ENCODE data around the gene SEC14L2.
"Not testable (repeated sequence)": the region's sequence is repeated elsewhere in the genome, so short reads cannot be mapped to it uniquely, and the experiment has no call there.

The SEC14L2 gene

DNA sequence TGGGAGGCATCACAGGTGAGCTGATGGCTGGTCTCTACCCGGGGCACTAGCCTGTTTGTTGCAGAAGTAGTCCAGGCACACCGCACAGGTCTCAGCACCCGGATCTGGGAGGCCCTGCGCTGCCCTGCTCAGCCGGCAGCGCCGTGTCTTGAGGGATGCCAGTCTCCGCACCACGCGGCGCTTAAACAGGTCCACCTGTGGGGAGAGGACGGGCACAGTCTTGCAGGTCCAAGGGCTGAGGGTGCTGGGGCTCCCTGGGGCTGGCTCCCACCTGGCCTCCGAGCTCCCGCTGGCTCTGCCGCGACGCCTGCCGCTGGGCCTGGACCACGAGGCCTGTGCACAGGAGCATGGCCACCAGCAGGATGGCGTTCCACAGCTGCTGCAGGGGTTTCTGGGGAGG lies 16.8 kb upstream of the SEC14L2 start:
- no peak for DNase-seq

DNA sequence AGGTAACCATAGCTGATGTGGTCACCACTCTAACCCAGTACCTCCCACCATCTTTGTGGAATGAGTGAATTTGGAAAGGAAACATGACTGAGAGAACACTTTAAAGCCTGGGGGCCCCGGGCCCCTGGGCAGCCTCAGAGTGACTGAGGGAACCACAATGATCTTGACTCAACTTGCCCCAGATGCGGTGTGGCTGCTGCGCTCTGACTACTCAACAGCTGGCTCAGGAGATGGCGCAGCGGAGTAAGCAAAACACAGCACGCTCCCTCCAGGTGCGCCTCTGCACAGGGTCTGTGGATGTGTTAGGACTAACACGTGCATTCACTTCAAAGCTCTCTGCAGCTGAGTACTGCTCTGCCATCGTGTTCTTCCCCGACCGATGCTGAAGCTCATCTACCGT lies 15.6 kb upstream of the SEC14L2 start:
- peak; percentile 61 for DNase-seq

DNA sequence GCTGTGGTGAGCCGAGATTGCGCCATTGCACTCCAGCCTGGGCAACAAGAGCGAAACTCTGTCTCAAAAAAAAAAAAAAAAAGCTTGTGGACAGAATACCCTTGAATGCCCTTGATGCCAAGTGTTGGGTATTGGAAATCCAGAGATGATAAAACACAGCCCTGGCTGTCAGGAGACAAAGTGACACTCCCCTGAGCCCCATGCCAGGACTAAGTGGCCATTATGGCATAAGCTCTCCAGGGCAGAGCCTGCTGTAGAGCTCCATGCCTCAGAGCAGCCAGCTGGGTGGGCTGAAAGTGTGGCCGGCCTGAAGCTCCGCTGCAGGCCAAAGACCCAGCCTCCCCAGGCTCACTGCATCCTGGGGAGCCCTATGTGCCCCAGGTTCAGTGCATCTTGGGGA lies 14.5 kb upstream of the SEC14L2 start:
- no peak for DNase-seq

DNA sequence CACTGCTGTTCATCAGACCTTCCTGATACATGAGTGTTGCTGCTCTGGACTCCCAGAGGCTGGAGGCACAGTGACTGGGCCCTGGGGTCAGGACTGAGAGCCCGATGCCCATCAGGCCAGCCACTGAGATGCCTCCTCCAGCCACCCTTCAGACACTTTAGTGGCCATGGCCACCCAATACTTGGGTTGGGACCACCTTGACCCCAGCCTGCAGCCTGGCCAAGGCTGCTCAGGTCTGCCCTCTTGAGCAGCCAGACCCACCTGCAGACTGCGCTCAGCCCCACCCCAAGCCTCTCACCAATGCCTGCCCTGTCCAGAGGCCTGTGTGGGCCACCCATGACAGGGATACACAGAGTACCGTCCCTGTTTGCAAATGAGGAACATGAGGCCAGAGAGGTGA lies 13.8 kb upstream of the SEC14L2 start:
- DNase-seq = no peak

DNA sequence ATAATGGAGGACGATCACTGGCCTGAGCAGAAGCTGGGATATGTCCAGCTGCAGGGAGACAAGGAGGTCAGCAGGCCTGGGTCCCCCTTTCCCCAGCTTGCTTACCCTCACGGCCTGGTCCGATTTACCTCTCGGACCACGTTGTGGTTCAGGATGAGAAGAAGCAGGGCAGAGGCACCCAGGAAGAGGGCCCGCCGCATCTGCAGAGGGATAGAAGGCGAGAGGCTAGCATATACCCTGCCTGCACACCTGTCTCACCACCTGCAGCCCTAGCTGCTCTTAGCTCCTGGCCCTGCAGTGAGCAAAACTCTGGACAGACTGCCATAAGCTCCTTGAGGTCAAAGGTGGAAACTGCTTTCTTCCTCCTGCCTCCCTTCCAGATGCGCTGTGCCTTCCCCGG lies 10.9 kb upstream of the SEC14L2 start:
- DNase-seq = no peak

DNA sequence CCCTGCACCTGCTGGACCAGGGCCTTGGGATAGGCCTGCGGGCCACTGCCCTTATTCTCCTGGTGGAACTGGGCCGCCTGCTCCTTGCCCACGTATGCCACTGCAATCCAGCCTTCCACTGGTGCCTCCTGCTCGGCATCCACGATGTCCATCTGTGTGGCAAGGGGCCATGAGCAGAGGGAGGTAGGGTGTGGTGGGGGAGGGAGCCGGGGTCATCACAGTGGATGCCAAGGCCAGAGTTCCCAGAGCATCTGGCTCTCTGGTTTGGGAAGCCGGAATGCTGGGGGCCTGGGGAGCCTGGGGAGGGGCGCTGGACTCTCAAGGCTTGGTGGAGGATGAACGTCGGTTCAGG lies 10.2 kb upstream of the SEC14L2 start:
- DNase-seq = no peak

DNA sequence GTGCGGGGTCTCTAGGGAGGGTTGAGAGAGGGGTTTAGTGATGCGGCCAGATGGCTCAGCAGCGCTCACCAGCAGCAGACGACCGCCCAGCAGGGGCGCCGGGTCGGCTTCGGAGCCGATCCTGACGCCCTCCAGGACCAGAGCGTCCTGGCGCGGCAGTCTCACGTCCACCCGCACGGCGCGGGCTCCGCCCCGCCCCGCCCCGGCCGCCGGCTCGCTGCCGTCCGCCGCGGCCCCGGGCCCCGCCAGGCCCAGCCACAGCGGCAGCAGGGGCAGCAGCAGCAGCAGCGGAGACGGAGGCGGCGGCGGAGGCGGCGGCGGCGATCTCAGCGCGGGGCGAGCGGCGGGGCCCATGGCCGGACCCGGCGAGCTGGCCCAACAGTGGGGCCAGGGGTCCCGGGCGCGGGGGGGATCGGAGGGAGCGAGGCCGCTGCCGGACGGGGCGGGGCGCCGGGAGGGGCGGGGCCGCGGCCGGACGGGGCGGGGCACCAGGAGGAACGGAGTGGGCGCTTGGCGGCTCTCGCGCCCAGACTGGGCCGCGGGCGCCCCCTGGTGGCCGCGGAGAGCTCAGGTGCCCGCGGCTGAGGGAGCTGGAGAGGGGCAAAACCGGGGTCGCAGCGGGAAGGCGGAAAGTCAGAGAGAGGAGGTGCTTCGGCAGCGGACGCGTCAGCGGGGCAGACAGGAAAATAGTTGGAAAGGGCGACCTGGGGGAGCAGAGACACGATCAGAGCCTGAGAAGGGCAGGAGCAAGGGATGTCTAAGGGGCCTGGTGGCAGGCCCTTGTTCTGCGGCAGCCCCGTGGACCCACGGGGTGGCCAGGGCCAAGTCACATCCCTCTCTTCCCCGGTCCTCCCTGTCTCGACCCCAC lies 9.6 kb upstream of the SEC14L2 start, which contains the start of gene RNF215:
RNF215 (minus strand) TSS at position 452 of the 868 bp plus-strand sequence; CDS start at position 354, 98 bp downstream.
- peak; percentile 80 for DNase-seq

DNA sequence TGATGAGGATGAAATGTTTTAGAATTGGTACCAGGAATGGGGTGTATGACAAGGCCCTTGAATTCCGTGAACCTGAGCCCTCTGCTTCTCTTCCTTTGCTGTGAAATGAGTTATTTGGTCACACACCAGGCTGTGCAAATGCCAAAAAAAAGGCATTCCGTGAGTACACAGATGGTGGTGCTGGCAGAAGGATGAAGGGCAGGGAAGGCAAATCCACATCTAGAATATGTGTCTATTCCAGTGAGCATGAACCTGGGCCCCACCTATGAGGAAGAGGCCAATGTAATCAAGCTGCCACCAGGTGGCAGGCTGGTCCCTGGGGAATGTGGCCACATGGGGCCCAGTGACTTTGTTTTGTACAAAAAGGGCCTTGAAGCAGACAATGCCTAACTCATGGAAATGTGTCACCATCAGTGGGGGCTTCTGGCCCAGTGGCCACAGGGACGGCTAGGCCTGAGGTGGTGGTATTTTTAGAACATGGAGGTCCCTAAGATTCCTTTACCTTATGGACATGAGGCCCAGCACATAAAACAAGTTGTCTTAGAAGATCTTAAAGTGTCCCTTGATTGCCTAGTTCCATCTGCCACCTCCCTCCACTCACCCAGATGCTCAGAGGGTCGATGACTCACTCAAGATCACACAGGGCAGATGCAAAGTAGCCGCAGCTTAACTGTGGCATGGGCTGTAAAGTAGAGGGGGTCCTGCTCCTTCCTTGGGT lies 5.7 kb upstream of the SEC14L2 start:
- peak; percentile 87 for DNase-seq

DNA sequence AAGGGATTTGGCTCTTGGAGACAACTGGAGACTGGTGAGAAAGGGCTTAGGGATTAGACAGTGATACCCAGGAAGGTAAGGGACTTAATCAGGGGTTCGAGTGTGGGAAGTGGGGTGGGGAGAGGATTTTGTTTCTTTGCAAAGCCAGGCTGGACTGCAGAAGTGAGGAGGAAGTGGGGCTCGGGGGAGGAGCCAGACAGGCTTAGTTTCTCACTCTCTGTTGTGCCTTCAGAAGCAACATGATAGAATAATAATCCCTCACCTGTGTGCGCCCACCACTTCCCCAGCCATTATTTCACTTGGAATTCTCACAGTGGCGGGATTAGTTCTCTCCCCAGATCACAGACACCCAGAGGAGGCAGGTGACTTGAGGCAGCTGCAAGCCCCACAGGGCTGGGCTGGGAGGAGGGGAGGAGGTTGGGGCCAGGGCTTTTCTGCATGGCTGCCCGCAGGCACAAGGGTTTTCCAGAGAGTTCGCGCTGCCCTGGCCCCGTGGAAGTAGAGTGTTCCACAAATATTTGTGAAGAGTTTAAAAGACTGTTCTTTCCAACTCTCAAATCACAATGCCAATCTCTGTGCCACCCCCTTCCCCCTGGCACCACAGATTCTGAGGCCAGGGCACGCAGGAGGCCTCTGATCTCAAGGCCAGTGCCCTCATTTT lies 4.0 kb upstream of the SEC14L2 start:
- no peak for DNase-seq

DNA sequence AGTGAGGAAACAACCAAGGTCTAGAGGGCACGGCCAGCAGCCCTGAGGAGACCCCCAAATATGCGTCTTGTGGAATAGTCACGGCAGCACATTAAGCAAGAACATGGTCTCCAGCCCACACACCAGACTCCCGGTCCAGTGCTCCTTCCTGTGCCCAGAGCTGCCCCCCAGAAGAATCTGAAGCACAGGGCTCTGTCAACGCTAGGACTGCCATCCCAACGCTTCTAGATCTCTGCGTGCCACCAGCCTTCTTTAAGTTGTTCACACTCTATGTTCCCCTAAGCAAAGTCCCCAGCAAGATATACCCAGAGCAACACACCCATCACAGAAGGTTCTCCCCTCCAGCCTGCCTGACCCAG lies 3.5 kb upstream of the SEC14L2 start:
- no peak for DNase-seq

DNA sequence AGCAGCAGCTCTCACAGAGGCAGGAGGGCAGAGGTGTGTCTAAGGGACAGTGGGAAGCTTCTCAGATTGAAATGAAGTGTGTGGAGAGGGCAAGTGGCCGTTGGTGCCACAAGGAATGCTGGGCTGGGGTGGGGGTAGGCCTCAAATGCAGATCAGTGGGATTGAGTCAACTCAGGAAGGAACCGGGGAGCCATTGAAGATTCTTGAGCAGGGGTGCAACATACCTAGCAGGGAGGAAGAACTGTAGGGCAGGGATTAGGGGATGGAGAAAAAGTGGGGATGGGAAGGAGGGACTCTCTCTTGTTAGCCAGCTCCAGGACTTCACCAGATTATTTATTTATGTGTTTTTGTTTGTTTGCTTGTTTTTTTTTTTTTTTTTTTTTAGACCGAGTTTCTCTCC lies 2.9 kb upstream of the SEC14L2 start:
- DNase-seq = no peak

DNA sequence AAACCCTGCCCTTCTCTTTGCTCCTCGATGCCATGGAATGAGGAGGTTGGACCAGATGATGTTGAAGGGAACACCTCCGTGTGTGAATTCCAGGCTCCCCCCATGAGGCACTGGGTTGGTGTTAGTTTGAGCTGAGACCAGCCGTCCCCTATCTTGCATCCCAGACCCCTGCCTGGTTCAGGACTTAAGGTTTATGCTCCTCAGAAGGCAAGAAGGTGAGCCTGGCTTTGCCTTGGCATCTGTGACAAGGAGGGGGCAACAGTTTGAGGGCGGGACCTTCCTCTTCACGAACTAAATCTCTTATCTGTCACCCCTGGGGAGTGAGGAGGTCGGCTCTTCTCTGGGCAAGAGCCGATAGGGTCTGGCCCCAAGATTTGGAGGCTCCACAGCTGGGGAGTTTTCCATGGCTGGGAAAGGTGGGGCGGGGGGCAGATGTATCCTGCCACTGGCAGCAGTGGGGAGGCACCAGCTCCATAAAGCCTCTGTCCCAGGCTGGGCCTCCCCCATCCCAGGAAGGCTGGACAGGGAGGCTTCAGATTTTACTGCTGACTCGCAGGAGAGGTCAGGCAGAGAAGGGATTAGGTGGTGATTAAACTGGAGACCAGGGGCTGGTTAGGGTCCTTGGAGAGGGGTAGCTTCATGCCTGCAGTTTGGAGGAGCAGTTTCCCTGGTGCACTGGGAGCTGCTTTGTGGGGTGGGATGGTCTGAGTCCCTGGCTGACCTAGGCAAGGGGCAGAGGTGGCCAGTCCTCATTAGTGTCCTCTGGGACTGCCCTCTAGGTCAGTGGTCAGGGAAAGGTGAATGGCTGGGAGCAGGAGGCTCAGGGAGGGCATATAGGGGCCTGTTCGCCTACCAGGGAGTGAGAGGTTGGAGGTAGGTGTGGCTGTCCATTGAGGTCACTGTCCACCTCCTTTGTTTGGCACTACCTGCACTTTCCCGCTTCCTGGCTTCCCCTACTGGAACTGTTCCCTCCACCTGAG lies 1.1 kb downstream of the SEC14L2 start:
- no peak for DNase-seq

DNA sequence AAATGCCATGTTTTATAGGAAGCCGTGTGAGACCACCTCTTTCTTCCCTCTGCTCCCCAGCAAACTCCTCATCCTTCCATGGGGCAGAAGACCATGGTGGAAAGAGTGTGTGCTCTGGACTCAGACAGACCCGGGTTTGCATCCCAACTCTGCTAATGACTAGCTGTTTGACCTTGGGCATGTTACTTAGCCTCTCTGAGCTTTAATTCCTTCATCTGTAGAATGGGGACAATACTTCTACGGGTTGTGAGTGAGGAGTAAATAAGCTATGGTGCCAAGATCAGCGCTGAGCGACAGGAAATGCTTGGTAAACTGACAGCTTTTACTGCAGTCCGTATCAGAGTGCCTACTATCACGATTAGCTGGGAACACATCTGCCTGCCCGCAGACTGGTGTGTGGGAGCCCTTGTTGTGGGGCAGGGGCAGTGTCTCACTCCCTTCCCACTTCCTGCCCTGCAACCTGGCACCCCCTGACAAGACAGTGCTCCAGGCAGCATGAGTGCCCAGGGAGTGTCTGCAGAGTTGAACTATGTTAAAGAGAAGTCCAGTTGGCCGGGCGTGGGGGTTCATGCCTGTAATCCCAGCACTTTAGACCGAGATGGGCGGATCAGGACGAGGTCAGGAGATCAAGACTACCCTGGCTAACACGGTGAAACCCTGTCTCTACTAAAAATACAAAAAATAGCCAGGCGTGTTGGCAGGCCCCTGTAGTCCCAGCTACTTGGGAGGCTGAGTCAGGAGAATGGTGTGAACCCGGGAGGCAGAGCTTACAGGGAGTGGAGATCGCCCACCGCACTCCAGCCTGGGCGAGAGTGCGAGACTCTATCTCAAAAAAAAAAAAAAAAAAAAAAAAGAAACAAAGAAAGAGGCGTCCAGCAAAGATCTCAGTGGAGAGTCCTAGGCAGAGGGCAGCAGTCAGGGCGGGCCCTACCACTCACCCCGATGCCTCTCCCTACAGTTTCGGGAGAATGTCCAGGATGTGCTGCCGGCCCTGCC lies 2.2 kb downstream of the SEC14L2 start:
- DNase-seq = no peak

DNA sequence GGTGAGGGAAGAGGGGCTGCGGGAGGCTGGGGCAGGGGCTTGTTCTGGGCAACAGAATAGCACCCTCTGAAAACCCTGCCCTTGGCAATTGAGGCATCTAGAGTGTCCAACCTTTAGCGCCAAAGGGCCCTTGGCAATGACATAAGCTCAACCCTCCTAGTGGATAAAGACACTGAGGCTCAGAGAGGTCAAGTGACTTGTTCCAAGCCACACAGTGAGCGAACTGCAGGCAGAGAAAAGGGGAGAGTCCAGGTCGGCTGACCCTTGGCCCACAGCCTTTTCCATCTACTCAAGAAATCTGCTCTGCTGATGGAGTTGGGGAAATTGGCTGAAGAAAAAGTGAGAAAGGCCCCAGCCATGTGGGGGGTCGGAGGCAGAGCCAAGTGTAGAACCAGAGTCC lies 2.9 kb downstream of the SEC14L2 start:
- DNase-seq = no peak

DNA sequence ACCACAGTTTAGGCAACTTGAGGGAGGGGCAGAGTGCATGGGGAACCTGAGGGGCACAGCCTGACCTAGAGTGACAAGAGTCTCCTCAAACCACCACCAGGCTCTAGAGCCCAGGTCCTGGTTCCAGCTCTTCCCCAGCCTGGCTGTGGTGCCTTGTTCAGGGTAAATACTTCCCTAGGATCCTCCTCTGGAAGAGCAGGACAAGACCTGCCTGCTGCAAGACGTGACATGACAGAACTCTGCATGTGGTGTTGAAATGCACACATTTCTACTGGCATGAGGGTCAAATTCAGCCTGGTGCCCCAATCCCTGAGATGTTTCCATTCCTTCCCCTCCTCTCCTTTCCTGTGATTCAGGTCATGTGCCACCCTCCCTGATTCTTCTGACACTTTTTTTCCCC lies 3.3 kb downstream of the SEC14L2 start:
- DNase-seq = no peak

DNA sequence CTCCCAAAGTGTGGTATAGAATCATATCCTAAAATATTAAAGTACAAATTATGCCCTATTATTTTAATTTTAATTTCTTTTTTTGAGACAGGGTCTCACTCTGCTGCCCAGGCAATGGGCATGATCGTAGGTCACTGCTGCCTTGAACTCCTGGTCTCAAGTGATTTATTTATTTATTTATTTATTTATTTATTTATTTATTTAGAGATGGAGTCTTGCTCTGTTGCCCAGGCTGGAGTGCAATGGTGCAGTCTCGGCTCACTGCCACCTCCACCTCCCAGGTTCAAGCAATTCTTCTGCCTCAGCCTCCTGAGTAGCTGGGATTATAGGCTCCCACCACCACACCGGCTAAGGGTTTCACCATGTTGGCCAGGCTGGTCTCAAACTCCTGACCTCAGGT lies 4.2 kb downstream of the SEC14L2 start:
- DNase-seq = not testable (repeated sequence)

DNA sequence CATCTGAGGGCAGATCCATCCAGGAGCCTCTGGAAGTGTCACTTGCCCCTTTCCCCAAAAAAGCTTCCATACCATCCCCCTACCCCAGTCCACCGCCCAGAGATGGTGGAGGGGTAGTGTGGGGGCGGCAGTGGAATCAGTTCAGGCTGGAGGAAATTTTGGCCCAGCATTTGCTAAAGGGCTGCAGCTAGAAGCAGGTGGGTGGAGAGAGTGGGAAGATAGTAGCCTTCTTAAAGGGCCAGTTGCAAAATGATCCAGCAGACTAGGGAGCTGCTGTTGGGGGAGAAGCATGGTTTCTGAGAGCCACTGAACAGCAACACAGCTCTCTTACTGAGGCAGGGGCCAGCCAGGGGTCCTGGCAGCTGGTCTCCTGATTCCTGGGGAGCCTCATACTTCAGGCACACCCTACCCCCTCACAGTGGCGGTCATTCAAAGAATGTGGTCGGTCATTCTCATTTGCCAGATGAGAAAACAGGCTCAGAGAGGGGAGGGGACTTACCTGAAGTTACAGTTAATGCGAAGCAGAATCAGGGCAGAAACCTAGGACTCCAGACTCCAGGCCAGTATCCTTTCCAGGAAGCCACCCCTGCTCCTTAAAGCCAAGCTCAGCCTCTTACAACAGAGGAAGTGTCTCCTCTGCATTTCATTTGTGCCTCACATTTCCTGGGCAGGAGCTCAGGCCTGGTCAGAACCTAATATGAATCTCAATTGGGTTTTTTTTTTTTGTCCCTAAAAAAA lies 5.4 kb downstream of the SEC14L2 start:
- DNase-seq = no peak

DNA sequence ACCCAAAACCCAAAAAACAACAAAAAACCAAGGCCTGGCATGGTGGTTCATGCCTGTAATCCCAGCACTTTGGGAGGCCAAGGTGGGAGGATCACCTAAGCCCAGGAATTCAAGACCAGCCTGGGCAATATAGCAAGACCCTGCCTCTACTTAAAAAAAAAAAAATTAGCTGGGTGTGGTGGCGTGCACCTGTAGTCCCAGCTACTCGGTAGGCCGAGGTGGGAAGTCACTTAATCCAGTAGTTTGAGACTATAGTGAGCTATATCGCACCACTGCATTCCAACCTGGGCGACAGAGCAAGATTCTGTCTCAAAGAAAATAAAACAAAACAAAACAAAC lies 5.9 kb downstream of the SEC14L2 start:
- not testable (repeated sequence) for DNase-seq

DNA sequence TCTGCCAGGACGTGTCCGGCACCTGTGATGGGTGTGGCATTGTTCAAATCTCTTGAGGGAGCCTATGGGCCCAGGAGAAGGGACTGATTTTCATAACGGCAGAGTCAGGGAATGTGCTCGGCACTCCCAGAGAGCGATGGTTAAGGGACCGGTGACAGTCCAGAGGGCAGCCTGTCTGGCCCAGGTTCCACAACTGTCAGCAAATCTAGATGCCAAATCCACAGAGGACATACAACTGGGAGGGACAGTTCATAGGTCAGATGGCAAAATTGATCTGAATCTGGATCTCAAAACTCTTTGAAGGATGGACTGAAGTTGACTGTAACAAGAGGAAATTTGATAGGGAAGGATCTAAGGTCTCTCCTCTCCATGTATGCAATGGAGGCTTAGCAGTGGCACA lies 7.5 kb downstream of the SEC14L2 start:
- DNase-seq = no peak

DNA sequence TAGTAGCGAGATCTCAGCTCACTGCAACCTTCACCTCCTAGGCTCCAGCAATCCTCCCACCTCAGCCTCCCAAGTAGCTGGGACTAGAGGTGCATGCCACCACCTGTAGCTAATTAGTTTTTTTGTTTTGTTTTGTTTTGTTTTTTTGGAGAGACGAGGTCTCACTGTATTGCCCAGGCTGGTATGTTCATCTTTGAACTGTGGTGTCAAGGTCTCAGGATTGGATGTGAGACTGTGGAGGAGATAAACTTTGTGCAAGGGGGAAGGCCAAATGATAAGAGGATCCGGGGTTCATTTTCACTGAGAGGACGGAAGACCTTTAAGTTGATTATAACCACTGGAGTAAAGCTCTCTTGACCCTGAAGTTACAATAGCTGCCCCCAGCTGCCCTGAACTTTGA lies 8.9 kb downstream of the SEC14L2 start:
- no peak for DNase-seq

DNA sequence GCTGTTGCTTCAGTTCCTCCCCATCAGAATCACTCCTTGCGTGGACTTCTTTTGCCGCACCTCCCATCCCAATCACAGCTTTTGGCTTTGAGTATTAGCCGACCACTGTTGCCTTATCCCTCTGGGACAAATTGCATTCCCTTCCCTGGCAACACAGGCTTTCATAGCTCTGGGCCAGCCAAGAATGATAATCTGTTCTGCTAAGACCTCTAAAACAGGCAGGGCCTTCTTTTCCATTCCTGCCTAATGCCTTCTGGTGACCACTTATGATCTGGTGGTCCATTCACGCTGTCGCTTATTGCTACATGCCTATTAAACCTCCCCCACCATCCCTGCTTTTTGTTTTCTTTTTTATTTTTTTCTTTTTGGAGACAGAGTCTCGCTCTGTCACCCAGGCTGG lies 9.6 kb downstream of the SEC14L2 start:
- no peak for DNase-seq
